Fibroblast of skin of back (primary cell): Measurements from ENCODE around the gene ARL6IP4.
A peak's percentile ranks its signal among the peaks of the same experiment; 100 is the strongest.
"Not testable (repeated sequence)": the region's sequence is repeated elsewhere in the genome, so short reads cannot be mapped to it uniquely, and the experiment has no call there.

Experiments used
- DNase-seq: peaks from one replicate; pipeline ENCODE4 v3.0.0-alpha.2; 2013

Gene ARL6IP4

DNA sequence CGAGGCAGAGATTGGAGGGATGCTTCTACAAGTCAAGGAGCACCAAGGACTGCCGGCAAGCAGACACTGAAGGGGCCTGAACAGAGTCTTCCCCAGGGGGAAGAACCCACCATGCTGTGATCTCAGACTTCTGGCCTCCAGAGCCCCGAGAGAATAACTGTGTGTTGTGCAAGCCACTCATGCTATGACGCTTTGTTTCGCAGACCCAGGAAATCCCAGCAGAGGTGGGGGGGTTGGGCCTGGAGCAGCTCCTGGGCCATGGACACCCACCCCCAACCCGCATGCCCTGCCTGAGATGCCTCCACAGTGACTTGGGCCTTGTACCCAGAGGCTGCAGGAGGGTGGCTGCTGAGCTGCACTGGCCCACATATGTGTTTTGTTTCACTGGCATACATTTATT, 31.2 kb downstream of the ARL6IP4 start:
- no peak for DNase-seq

DNA sequence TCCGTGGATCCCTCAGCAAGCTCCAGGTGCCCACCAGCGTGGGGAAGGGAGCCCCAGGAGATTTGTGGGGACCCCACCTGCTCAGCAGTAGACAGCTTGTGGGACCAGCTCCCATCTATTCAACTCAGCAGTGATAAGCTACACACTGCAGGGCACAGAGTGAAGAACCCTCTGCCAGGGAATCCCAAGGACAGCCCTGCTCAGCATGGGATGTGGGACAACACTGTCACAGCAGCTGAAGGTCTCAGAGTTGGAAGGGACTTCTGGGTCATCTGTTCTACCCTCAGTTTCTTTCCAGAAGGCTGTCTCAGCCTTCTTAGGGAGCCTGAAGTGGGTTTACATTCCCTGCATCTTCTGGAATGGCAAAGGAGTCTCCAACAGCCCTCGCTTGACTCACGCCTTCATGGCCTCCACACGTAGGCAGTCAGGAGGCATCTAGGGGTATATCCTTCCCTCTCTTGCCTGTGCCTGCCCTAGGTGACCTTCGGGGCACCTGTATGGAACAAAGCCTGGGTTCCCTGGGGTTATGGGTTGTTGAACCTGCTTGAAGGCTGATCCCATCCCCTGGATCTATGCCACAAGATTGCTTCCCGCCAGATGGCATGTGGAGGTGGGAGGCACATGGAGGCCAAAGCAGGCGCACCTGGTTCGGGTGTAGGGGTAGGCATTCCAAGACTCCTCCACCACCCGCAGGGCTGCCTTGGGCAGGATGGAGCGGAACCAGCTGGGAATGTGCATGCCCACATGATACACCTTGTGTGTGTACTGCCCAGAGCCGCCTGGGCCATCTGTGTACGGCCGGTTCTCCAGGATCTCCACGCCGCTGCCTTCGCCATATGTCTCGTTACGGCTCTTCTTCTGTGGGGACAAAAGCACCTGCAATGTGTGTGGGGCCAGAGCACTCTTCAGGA, 33.0 kb downstream of the ARL6IP4 start:
- DNase-seq = no peak

DNA sequence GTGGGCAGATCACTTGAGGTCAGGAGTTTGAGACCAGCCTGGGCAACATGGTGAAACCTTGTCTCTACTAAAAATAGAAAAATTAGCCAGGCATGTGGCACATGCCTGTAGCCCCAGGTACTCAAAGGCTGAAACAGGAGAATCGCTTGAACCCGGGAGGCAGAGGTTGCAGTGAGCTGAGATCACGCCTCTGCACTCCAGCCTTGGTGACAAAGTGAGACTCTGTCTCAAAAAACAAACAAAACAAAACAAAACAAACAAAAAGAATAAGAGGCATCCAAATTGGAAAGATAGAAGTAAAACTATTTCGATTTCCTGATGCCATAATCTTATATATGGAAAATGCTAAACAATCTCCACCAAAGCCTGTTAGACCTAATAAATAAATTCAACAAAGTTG, 34.0 kb downstream of the ARL6IP4 start:
- DNase-seq = not testable (repeated sequence)

DNA sequence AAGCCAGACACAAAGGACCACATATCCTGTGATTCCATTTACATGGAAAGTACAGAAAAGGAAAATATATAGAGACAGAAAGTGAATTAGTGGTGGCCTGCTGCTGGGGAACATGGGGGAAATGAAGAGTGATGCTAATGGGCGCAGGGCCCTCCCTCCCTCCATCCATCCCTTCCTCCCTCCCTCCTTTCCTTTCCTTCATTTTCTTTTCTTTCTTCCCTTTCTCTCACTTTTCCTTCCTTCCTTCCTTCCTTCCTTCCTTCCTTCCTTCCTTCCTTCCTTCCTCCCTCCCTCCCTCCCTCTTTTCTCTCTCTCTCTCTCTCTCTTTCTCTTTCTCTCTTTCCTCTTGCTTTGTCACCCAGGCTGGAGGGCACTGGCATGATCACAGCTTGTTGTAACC, 37.3 kb downstream of the ARL6IP4 start:
- no peak for DNase-seq

DNA sequence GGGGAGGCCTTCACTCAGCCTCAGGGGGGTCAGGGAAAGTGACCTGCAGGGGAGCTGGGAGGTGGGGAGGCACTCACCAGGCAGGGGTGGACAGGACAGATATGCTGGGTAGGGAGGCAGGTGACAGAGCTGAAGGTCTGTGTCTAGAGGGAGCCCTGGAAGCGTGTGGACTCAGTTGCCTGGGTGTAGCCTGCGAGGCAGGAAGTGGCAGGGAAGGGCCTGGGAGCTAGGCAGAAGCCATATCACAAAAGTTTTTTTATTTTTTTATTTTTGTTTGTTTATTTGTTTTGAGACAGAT, 39.3 kb downstream of the ARL6IP4 start:
- no peak for DNase-seq

DNA sequence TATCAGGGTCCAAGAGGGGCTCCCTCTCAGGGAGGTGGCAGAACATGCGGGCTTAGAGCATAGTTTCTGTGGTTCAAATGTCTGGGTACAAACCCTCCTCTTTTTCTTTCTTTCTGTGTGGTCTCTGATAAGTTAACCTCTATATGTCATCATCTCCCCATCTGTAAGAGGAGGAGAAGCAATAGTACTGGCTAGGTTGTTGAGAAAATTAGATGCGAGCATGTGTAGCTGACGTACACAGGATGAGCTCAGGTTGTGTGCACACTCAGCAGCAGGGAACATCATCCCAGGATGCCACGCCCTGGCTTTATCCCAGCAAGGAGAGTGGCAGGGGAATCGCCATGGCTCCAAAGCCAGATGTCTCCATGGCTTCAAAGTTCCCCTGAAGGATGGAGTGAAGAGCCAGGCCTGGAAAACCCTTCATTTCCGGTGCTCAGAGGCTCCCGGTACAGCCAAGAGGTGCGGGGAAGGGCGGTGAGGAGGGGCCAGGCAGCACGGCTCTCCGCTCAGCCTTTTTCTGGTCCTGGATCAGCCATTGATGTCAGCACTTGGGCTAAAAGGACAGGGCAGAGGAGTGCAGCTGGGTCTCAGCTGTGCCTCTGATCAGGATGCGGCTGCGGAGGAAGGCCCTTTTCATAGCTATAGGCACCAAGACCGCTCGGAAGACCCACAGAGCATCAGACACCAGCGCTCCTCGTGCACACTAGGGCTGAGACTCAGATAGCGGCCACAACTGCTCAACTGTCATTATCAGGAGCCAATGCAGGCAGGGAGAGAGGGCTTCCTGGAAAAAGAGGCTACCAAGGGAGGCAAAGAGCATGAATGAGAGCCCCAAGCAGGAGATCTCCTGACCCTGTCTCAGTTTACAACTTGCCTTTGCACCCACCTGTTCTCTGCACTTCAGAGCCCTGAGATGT, 41.5 kb downstream of the ARL6IP4 start:
- DNase-seq = no peak

DNA sequence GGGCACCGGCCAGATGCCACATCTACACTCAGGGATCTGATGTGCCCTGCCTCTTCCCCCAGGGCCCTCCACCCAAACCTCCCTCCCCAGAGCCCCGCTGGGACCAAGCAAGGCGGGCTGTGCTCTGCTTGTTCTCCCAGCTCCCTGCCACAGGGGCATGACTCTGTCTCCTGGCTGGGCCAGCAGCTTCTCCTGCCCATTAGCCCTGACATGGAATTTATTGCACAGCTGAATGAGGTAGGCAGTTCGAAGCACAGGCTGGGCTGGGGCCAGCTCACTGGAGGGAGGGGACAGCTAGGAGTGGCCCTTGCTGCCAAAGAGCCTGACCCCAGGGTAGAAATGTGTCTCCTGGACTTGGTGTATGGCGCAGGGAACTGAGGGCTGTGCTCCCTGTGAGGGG, 42.4 kb downstream of the ARL6IP4 start:
- no peak for DNase-seq

DNA sequence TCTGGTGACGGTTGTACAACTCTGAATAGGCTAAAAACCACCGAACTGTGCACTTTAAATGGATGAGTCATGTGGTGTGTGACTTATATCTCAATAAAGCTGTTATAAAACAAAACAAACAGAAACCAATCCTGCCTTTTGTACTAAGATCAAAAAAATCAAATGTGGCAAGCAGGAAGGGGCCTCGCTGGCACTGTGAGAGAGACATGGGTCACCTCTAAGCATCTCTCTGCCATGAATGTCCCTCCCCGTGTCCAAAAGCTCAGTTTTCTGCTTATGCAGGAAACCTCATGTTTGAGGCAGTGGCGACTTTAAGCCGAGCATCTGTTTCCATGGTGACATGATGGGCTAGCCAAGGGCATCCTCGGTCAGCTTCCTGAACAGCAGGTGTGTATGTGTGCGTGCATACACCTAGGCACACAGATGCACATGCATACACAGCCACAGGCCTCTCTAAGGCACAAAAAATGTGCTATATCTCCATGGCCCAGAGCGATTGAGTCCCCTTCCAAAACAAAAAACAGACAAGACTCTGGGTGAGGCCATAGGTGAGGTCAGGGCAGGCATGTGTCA, 44.4 kb downstream of the ARL6IP4 start:
- DNase-seq = peak; percentile 31

DNA sequence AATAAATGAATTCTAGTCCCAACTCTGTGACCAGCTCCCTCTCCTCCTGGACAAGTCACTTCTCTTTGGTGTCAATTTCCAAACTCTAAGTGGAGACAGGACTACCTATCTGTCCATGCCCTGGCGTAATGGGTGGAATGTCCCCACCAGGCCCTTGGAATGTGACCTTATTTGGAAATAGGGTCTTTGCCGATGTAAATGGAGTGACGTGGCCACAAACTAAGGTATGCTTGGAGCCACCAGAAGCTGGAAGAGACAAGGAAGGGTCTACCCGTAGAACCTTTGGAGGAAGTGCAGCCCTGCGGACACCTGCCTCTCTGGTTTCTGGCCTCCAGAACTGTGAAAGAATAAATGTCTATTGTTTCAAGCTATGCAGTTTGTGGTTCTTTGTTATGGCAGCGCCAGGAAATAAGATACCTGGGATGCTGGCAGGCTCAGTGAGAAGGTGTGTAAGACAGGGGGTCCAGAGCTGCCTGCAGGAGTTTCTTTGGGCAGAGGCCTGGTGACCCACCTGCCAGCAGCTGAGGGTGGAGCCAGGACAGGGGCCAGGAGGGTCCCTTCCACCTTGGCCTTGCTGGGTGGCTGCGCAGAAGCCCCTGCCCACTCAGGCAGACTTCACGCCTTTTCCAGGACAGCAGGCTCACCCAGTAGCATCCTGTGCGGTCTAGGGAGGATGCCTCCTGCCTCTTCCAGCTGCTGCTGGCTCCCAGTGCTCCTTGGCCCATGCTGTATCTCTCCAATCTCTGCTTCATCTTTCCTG, 45.8 kb downstream of the ARL6IP4 start:
- no peak for DNase-seq

DNA sequence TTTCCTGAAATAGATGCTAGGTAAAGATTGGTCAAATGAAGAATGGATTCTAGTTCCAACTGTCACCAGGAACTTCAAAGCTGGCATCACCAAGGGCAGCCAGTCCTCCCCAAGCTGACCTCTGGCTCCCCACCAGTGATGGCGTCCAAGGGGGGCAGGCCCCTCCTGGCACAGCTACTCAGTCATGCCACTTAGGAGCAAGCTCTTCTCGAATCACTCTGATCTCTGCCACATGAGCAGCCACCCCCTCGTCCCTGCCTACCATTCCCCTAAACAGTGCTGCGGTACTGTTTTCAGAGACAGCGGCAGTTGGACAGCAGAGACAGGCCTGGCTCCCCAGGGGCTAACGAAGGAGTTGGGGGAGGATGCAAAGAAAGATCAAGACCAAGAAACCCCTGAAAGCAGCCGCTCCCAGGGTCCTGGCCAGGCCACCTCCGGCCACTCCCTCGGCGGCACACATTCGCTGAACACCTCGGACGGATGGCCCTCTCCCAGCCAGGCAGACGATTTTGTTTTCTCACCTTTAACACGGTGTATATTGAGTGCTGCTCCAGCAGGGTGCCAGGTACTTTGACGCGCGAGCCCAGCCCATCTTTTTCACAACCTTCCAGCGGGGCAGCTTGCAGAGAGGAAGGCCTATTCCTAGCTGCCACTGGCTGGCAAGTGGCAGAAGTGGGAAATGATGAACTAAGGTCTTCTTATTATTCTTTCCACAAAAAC, 47.4 kb downstream of the ARL6IP4 start:
- no peak for DNase-seq

DNA sequence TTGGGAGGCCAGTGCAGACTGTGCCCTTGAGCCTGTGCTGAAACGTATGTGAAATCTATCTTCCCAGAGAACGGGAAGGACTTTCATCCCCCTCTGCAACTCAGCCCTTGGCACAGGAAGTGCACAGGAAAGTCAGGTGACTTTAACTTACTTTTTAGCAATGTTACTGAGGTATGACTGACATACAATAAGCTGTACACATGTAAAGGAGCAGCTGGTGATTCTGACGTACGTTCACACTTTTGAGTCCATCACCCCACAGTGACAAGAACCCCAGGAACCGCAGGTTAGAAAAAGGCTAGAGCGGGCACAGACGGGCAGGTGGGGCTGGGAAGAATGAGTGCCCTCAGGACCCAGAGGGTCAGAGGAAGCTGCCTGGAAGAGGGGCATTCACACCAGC, 48.0 kb downstream of the ARL6IP4 start:
- no peak for DNase-seq

DNA sequence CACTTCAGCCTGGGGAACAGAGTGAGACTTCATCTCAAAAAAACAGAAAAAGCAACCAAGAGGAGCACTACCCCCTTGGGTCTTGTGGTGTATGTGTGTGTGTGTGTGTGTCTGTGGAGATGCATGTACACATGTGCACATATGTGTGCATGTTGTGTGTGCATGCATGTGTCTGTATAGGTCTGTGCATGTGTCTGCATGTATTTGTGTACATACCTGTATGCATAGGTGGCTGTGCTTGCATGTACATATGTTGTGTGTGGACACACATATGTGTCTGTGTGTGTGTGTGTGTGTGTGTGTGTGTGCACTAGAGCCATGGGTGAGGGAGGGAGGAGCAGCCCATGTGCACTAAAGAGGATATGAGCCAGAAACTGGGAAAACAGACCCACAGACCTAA, 49.1 kb downstream of the ARL6IP4 start:
- no peak for DNase-seq

DNA sequence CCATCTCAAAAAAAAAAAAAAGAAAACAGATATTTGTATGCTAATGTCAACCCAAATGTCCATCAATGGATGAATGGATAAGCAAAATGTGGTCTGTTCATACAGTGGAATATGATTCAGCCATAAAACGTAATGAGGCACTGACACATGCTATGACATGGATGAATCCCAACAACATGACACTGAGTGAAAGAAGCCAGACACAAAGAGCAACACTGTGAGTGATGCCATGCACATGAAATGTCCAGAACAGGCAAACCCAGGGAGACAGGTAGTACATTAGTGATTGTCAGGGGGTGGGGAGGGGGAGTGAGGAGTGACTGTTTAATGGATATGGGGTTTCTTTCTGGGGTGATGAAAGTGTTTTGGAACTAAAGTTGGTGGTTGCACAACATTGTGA, 50.2 kb downstream of the ARL6IP4 start:
- no peak for DNase-seq

DNA sequence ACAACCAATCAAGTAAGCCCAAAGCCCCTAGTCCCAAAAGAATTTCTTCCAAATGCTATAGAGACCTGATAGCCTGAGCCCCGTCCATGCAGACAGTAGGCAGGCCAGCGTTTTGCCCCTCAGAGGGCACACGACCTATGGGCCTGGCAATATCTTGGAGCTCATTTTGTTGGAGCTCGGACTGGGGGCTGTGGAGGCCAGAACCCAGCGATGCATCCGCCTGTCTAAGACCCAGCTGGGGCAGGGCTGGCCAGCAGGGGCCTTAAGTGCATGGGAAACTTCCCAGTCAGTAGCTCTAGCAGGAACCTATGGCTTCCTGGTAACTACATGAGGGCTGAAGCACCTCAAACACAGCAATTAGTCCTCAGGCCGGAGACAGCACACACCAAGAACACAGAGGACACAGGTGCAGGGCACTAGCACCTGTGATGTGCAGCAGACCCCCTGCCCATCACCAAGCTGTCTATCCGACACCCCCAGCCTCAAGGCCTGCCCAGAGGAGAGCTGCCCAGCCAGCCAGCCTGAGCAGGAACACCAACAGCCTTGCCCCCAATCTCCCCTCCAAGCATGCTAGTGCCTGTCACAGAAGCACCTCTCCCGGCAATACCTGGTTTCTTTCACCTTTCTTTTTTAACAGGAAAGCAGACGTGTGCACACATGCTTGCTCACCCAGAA, 50.8 kb downstream of the ARL6IP4 start:
- DNase-seq = no peak
